ACC112 (cell line): Measurements from ENCODE around the gene PIP5K1A.

Experiments
- H2AFZ ChIP-seq: fragments of 200-600 bp; sonication (generic); one replicate; pipeline ENCODE4 v1.6.0; 2017; ENCODE audit warnings: antibody characterized with exemption, low read length; ENCODE audit not compliant: unreplicated experiment
- H3K27ac ChIP-seq: fragments of 200-600 bp; sonication (generic); 2 replicates; pipeline ENCODE4 v1.5.1; 2014; ENCODE audit warnings: low read depth, mild to moderate bottlenecking, antibody characterized with exemption, low read length, moderate library complexity
- H3K27me3 ChIP-seq: fragments of 200-600 bp; sonication (generic); 2 replicates; pipeline ENCODE4 v1.6.1; 2014; ENCODE audit warnings: mild to moderate bottlenecking, antibody characterized with exemption, low read length, moderate library complexity, mixed read lengths; ENCODE audit not compliant: insufficient read depth
- H3K36me3 ChIP-seq: fragments of 200-600 bp; sonication (generic); 2 replicates; pipeline ENCODE4 v1.6.1; 2016; ENCODE audit warnings: mild to moderate bottlenecking, antibody characterized with exemption, low read length, moderate library complexity, mixed read lengths; ENCODE audit not compliant: insufficient read depth
- H3K4me1 ChIP-seq: fragments of 200-600 bp; sonication (generic); one replicate; pipeline ENCODE4 v1.6.1; 2016; ENCODE audit warnings: low read length, mixed read lengths; ENCODE audit not compliant: insufficient read depth, unreplicated experiment, control insufficient read depth
- H3K4me3 ChIP-seq: fragments of 200-600 bp; sonication (generic); 2 replicates; pipeline ENCODE4 v1.5.1; 2014; ENCODE audit warnings: mild to moderate bottlenecking, low read depth, low read length
- H3K79me2 ChIP-seq: fragments of 200-600 bp; sonication (generic); one replicate; pipeline ENCODE4 v1.6.0; 2016; ENCODE audit warnings: low read length; ENCODE audit not compliant: control insufficient read depth, unreplicated experiment, insufficient read depth

PIP5K1A gene

GRCh38 chr1:151281969-151282882, 83.9 kb downstream of the PIP5K1A start, which contains the start of gene ZNF687:
Gene ZNF687 (plus strand): TSS chr1:151282299. CDS start chr1:151286292, 3,993 bp downstream.
- peaks cover 20% of the 10 kb centered on the region for H3K79me2 ChIP-seq
- H3K27ac ChIP-seq, result peak within 1 kb of the TSS; percentile 94

GRCh38 chr1:151282883-151283725, 84.8 kb downstream of the PIP5K1A start:
- Histone ChIP-seq H3K79me2 (peaks cover 20% of the 10 kb centered on the region), H3K4me1 (peaks cover 13% of the 10 kb centered on the region), H3K36me3 (no peaks in the 10 kb centered on the region; the same call in 1 of the 2 replicates), H2AFZ (peak overlapping the region; percentile 73), H3K4me3 (peak overlapping the region; percentile 81), H3K27ac (peak overlapping the region; percentile 94), H3K27me3 (no peaks in the 10 kb centered on the region)

More at GRCh38 chr1:151281969-151282882, 83.9 kb downstream of the PIP5K1A start, which contains the start of gene ZNF687:
- Histone ChIP-seq H3K4me1 (peaks cover 13% of the 10 kb centered on the region), H3K36me3 (no peaks in the 10 kb centered on the region; the same call in 1 of the 2 replicates), H3K4me3 (peak within 1 kb of the TSS; percentile 81), H2AFZ (peak within 1 kb of the TSS; percentile 73), H3K27me3 (no peaks in the 10 kb centered on the region)

- no peaks in the 10 kb centered on the region; the same call in 1 of the 2 replicates for H3K36me3 ChIP-seq
- H3K27ac ChIP-seq, result no peak overlapping the region
- peaks cover 13% of the 10 kb centered on the region for H3K4me1 ChIP-seq
- H3K4me3 ChIP-seq, result peak overlapping the region; percentile 81
- no peaks in the 10 kb centered on the region for H3K27me3 ChIP-seq
- peaks cover 20% of the 10 kb centered on the region for H3K79me2 ChIP-seq
- no peak overlapping the region for H2AFZ ChIP-seq
These were observed 85.7 kb downstream of the PIP5K1A start for GRCh38 chr1:151284013-151284577.

GRCh38 chr1:151286619-151287340, 88.4 kb downstream of the PIP5K1A start:
- Histone ChIP-seq H2AFZ (no peak overlapping the region), H3K36me3 (no peaks in the 10 kb centered on the region; the same call in 1 of the 2 replicates), H3K79me2 (peaks cover 20% of the 10 kb centered on the region), H3K27me3 (no peaks in the 10 kb centered on the region), H3K4me3 (no peak overlapping the region), H3K4me1 (peaks cover 13% of the 10 kb centered on the region), H3K27ac (no peak overlapping the region)

- no peaks in the 10 kb centered on the region for H3K27me3 ChIP-seq
- H3K4me1 ChIP-seq, result peaks cover 13% of the 10 kb centered on the region
- H2AFZ ChIP-seq, result no peak overlapping the region
- peaks cover 20% of the 10 kb centered on the region for H3K79me2 ChIP-seq
- no peak overlapping the region for H3K4me3 ChIP-seq
- H3K27ac ChIP-seq, result no peak overlapping the region
- no peaks in the 10 kb centered on the region; the same call in 1 of the 2 replicates for H3K36me3 ChIP-seq
These were observed 89.0 kb downstream of the PIP5K1A start for GRCh38 chr1:151287341-151287699.

GRCh38 chr1:151287767-151288500, 89.6 kb downstream of the PIP5K1A start:
- H3K27me3 ChIP-seq, result no peaks in the 10 kb centered on the region
- no peaks in the 10 kb centered on the region; the same call in 1 of the 2 replicates for H3K36me3 ChIP-seq
- no peak overlapping the region for H3K27ac ChIP-seq
- no peak overlapping the region for H2AFZ ChIP-seq
- peaks cover 13% of the 10 kb centered on the region for H3K4me1 ChIP-seq
- no peak overlapping the region for H3K4me3 ChIP-seq
- H3K79me2 ChIP-seq, result peaks cover 16% of the 10 kb centered on the region

GRCh38 chr1:151288502-151288901, 90.2 kb downstream of the PIP5K1A start:
- Histone ChIP-seq H3K36me3 (no peaks in the 10 kb centered on the region; the same call in 1 of the 2 replicates), H3K27ac (no peak overlapping the region), H2AFZ (no peak overlapping the region), H3K4me1 (peaks cover 8% of the 10 kb centered on the region), H3K79me2 (peaks cover 11% of the 10 kb centered on the region), H3K27me3 (no peaks in the 10 kb centered on the region), H3K4me3 (no peak overlapping the region)

- peaks cover 3% of the 10 kb centered on the region for H3K79me2 ChIP-seq
- no peak overlapping the region for H3K27ac ChIP-seq
- H3K27me3 ChIP-seq, result no peaks in the 10 kb centered on the region
- no peaks in the 10 kb centered on the region for H3K4me1 ChIP-seq
- peaks cover 2% of the 10 kb centered on the region; the same call in 1 of the 2 replicates for H3K36me3 ChIP-seq
- no peak overlapping the region for H3K4me3 ChIP-seq
- no peak overlapping the region for H2AFZ ChIP-seq
These were observed 91.0 kb downstream of the PIP5K1A start for GRCh38 chr1:151289080-151289935.
